D341Med (cell line): ENCODE measurements around the gene IFFO2.
"Not testable (repeated sequence)": the region's sequence is repeated elsewhere in the genome, so short reads cannot be mapped to it uniquely, and the experiment has no call there.

Experiments used
- DNase-seq: peaks from one replicate; pipeline ENCODE4 v3.0.0; 2012; ENCODE audit warnings: low spot score

The IFFO2 gene

DNA sequence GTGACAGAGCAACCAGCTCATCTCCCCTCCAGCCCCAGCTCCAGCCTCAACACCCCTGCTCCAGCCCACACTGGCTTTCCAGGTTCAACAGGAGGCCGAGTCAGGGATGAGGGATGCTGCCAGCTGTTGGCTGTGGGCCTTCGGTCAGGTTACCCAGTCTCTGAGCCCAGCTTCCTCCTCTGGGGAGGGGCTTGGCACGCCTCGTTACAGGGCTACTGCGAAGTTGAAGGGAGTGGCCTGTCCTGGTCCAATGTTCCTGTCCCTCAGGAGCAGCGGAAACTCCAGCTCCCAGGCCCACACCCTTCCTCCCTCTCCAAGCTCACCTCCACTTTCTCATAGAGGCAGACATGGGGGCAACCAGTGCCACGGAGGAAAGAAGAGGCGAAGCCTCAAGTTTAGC, 81.9 kb downstream of the IFFO2 start:
- no peak for DNase-seq

DNA sequence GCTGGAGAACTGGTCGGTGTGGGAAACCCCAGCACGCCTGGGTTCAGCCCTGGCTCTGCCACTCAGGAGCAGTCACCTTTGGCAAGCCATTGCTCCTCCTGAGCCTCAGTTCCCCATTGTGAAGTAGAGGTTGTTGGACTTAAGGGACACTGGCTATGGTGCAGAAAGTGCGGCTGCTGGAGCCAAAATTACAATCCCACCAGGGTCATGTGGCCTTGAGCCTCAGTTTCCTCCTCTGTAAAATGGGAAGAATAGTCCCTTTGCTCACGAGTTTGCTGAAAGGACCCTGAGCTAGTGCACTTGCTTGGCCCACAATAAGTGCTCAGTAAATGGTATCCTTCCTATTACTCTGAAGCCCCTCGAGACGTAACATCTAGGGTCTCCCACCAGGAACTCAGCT, 82.4 kb downstream of the IFFO2 start:
- DNase-seq: no peak

DNA sequence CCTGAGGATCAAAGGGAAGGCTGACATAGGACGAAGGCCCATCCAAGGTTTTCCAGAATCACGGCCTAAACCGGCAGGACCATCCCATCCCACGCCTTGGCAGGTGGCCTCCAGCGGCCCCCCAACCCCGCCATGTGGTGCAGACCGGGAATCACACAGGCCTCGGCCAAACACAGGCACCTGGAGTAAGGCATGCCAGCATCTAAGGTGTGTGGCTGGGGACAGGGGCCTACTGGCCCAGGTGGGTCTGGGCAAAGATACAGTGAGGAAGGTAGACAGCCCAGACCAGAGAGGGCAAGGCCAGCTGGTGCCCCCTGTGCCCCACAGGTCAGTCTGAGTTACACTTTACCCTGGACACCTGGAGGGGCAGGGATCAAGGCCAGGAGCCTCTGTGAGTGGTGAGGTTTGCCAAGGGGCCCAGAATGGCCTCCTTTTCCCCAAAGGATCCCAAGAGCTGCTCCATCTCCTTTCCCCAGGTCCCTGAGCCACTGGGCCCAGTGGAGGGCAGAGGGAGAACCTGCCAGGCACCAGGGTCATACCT, 84.3 kb downstream of the IFFO2 start:
- DNase-seq: no peak

DNA sequence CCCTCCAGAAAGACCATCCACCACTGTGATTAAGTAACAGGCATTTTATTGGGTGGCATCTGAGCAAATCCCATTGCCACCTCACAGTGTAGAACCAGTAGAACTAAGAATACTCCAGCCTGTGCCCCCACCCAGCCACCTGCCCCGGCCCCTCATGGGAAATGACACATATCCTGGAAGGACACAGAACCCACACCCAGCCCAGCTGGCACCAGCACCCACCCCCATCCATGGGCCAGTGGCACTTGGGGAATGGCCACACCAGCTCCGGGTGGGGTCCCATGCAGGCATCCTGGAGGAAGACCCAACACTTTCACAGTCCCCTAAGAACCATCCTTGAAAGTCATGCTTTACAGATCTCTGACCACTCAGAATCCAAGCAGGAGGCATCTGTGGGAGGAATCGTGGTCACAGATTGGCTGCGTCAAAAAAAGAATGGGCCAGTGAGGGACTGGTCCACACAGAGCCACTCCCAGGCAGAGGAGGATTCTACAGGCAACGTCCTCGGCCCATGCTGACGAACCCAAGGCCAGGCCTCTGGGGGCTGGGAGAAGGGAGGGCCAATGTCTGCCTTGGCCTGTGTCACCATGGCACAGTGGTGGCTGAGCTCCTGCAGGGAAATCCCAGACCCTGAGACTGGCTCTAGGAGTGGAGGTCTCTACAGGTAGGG, 84.9 kb downstream of the IFFO2 start:
- DNase-seq: no peak

DNA sequence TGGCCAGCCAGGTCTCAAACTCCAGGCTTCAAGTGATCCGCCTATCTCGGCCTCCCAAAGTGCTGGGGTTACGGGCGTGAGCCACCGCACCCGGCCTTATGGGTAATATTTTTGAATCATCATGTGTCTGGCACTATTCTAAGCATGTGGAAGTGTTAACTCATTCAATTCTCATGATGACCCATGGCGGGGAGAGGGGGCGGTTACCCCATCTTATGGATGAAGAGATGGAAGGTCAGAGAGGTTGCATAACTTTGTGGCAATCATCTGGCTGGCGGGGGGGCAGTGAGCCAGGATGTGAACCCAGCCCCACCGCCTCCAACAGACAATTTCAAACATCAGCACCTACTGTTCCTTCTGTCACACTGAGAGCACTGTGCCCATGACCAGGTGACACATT, 85.5 kb downstream of the IFFO2 start:
- no peak for DNase-seq

DNA sequence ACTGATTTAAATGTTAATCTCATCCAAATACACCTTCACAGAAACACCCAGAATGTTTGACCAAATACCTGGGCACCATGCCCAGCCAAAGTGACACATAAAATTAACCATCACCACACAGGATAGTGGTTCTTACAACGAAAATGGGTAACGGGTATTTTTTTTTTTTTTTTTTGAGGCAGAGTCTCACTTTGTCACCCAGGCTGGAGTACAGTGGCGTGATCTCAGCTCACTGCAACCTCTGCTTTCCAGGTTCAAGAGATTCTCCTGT, 85.9 kb downstream of the IFFO2 start:
- DNase-seq: not testable (repeated sequence)

DNA sequence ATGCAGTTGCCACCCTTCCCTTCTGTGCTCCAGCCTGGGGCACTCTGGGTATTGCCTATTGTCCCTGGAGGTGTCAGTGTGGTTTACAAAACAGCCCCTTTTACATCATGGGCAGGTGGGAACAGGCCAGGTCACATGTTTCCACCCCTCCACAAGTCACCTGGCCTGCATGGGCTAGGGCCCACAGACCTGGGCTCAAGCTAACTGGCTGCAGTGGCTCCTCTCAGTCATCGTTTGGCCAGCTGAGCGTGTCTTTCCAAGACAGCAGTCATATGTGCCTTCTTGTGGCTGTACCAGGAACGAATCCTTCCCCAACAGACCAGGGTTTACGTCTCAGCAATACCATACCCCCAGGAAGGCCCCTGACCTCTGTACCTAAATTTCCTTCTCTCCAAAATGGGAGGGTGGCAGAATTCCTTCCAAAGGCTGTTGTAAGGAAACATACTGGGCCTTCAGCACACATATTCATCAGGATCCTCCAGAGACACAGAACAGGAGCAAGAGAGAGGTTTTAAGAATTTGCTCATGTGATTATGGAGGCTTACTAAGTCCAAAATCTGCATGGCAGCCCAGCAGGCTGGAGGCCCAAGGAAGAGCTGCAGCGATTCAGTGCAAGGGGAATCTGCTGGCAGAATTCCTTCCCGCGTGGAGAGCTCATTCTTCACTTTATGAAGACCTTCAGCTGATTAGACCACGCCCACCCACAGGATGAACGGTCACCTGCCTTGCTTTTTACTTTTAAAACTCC, 86.5 kb downstream of the IFFO2 start:
- DNase-seq: no peak

DNA sequence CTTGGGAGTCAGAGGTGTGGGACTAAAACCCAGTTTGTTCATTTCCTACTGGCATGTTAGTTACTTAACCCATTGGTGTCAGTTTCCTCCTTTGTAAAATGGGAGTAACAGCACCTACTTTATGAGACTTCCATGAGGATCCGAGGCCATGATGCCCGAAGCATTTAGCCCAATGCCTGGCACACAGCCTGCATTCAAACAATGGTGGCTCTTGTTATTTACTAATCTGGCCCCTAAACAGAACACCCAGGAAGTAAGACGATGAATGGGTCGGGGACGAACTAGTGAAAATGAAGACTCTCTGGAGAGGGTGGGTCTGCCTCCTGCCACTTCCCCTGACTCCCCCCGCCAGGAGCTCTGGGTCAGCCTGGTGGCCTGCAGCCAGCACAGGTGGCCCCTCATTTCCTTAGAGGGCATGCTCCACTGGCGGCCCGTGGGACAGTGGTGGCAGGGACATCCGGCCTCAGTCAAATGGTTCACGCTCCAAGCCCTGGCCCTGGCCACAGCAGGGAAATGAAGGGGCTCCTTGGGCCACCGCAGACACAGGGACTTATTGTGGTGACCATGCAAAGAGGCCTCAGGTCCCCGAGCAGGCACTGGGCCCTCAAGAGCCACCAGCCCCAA, 87.6 kb downstream of the IFFO2 start:
- DNase-seq: no peak

DNA sequence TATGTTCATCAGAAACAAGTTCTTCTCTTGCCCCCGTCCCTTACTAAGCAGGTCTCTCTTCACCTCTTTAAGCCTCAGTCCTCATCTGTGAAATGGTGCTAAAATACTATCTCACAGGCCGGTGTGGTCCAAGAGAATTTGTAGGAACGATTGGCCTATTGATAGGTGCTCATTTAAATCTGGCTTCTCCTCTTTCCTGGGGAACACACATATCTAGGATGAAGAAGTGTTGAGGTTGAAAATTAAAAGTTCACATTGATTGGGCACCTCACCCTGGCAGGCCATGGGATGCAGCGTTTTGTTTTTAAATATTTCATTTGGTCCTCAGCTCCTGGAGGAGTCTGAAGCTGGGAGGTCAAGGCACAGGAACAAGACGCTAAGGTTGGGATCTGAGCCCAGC, 88.1 kb downstream of the IFFO2 start:
- no peak for DNase-seq

DNA sequence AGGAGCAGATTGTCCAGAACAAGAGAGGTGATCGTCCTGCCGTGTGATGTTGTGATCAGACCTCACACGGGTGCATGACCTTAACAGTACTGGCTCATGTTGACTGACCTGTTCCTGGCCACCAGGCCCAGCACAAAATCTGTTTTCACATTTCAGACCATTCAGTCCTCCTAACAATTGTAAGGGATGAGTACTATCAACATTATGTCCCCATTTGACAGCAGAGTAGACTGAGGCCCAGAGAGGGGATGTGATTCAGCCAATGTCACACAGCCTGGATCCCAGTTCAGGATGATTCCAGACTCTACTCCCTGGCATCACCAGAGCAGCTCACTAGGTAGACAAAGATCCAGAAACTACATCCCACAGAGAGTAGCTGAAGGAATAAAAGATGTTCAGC, 89.6 kb downstream of the IFFO2 start:
- DNase-seq: no peak

DNA sequence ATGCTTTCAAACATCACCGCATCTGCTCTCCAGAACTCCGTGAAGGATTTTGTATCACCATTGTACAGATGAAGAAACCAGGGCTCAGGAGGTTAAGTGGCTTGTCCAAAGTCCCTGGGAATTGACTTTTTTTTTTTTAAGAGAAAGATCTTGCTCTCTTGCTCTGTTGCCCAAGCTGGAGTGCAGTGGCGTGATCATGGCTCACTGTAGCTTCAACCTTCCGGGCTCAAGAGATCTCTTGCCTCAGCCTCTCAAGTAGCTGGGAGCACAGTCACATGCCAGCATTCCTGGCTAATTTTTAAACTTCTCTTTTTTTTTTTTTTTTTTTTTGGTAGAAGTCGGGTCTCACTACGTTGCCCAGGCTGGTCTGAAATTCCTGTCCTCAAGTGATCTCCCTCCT, 90.2 kb downstream of the IFFO2 start:
- no peak for DNase-seq

DNA sequence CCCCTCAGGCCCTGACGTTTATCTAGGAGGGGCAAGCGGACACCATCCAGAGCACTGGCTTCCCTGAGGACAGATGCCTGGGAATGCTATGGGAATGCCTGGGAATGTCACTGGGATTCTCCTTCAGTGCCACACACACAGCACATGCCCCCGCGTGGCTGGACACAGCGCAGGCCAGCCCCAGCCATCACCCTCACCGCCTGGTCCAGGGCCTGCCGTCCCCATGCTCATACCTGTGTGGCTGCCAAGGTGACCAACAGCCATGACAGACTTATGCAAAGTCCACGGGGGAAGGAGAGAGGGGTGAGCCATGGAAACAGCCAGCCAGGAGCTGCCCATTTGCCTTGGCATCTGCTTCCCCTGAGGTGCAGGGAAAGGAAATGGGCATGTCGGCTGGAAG, 91.3 kb downstream of the IFFO2 start:
- no peak for DNase-seq

DNA sequence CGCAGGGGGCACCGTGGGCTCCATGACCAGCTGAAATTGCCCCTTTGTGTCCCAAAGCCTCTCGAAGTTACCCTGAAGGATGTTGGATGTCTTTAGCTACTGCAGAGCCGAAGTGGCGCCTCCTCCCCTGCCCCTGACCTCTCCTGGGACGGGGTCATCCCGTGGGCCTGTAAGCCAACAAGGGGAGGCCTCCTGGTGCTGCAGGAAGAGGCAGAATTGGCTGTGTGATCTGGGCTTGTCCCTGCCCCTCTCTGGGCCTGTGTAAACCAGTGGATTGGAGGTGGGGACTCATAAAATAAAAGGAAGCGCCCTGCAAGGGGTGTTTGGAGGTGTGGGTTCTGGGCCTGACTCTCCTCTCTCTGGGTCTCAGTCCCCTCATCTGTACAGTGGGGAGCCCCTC, 94.9 kb downstream of the IFFO2 start:
- DNase-seq: no peak

DNA sequence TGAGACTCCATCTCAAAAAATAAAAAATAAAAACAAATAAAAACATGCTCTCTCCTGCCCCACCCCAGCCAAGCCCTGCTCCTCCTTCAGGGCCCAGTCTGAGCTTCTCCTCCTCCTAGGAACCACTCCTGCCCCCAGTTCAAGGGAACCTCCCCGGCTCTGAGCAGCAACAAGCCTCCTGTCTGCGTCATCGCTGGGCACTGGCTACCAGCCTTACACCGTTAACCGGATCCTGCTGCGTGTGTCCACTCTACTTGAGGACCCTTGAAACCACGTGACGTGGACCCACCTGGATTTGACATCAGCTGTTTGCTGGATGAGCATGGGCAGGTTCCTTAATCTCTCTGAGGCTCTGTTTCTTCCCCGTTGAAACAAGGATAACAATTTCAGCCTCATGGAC, 95.4 kb downstream of the IFFO2 start:
- DNase-seq: no peak

DNA sequence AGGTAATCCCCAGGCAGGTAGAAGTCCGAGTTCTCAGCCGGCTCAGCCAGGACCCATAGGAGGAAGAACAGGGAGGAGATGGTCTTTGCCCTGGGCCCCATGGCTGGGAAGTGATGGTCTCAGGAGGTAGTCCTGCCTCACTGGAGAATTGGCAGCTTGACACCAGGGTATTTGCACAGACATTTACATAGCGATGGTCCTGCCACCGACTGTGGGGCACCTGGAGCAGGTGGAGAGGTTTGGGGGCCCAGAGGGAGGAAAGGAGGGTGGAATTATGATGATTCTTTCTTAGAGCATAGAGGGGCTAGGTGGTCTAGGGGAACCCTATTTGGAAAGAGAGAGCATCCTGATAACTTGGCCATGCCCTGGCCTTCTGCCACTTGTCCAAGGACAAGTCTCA, 96.9 kb downstream of the IFFO2 start, which contains the start of gene TAS1R2:
TAS1R2 (minus strand) TSS at position 101 of the 400 bp plus-strand sequence; CDS start at position 101, 0 bp downstream.
- DNase-seq: no peak

DNA sequence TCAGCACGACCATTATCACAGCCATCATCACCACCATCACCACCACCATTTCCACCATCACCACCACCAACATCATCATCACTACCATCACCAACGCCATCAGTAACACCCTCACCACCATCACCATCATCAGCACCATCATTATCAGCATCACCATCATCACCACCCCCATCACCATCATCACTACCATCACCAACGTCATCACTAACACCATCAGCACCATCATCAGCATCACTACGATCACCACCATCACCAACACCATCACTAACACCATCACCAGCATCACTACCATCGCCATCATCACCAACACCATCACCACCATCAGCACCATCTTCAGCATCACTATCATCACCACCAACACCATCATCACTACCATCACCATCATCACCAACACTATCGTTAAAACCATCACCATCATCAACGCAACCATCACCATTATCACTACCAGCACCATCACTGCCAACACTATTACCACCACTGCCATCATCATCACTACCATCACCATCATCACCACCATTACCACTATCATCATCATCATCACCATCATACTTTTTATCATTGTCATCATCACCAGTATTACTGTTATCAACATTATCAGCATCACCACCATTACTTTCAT, 98.3 kb downstream of the IFFO2 start:
- DNase-seq: no peak

DNA sequence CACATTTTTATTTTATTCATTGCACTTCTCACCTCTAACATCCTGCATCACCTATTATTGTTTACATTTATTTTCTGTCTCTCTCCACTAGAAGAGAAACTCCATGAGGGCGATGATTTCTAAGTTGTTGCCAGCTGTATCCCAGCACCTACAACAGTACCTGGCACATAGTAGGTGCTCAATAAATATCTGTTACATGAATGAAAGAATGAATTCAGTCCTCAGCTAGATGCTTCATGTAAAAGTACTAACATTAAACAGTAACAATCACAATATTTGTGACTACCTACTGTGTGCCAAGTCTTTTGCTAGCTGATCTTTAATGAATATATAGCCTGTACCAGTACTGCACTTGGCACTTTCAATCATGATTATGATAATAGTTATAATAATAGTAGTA, 100.0 kb downstream of the IFFO2 start:
- DNase-seq: no peak

DNA sequence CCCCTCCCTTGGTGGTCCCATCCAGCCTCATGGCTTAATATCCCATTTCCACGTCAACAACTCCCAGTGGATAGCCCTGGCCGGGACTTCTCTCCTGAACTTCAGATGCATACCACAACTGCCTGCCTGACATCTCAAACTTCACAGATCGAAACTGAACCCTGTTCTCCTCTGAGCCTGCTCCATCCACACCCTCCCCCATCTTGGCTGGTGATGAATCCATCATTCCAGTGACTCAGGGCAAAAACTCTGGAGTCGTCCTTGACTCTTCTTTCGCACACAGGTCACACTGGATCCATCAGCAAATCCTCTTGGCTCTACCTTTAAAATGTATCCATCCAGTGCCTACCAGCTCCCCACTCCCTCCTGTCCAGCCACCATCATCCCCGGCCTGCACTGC, 100.9 kb downstream of the IFFO2 start:
- no peak for DNase-seq

DNA sequence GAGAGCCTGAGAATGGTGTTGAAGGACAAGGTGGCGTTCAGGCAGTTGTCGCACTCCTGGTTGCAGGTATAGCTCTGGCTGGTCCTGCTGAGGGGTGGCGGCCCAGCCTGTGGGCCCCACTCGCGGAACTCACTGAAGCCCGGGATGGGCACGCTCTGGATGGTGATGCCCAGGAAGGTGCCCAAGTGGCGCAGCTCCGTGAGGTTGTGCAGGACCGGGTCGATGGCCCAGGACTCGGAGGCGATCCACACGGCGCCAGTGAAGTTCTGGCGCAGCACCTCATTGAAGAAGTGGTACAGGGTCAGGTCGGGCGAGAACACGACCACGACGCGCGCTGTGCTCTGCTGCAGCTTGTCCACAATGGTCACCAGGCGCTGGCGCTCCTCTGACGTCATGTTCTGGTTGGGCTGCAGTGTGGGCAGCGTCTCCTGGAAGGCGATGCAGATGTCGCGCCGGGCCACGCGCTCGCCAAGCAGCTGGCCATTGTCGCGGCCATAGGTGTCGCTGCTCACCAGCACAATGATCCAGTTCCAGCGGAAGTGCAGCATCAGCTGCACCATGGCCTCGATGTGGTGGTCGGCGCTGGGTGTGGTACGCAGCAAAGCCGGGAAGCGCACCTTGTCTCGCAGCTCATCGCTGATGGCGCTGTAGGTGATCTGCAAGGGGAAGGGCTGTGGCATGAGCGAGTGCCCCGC, 102.0 kb downstream of the IFFO2 start:
- no peak for DNase-seq
